HEK293 (cell line): ENCODE measurements around the gene LAMA4.
A peak's percentile ranks its signal among the peaks of the same experiment; 100 is the strongest.

Experiments used
- BCL11B ChIP-seq: fragments of 450-650 bp; formaldehyde crosslinking; IDR thresholded peaks from 2 replicates; pipeline ENCODE4 v1.5.1; 2016; ENCODE audit warnings: low read depth, missing biosample characterization, missing genetic modification characterization
- CTCF ChIP-seq: fragments of 450-650 bp; formaldehyde crosslinking; IDR thresholded peaks from 2 replicates; pipeline ENCODE4 v1.5.1; 2016; ENCODE audit warnings: missing biosample characterization, missing genetic modification characterization
- GFI1B ChIP-seq: fragments of 450-650 bp; formaldehyde crosslinking; IDR thresholded peaks from 2 replicates; pipeline ENCODE4 v1.5.1; 2016; ENCODE audit warnings: missing biosample characterization, missing genetic modification characterization
- KLF16 ChIP-seq: fragments of 450-650 bp; formaldehyde crosslinking; IDR thresholded peaks from 2 replicates; pipeline ENCODE4 v1.5.1; 2017; ENCODE audit warnings: missing biosample characterization, missing genetic modification characterization
- PATZ1 ChIP-seq: fragments of 450-650 bp; formaldehyde crosslinking; IDR thresholded peaks from 2 replicates; pipeline ENCODE4 v1.5.1; 2016; ENCODE audit warnings: missing biosample characterization, missing genetic modification characterization
- REPIN1 ChIP-seq: fragments of 450-650 bp; formaldehyde crosslinking; IDR thresholded peaks from 2 replicates; pipeline ENCODE4 v1.5.1; 2017; ENCODE audit warnings: missing biosample characterization, missing genetic modification characterization, low read depth
- REST ChIP-seq: fragments of 450-650 bp; formaldehyde crosslinking; IDR thresholded peaks from 2 replicates; pipeline ENCODE4 v1.5.1; 2016; ENCODE audit warnings: missing biosample characterization, missing genetic modification characterization
- SP2 ChIP-seq: fragments of 450-650 bp; formaldehyde crosslinking; IDR thresholded peaks from 2 replicates; pipeline ENCODE4 v1.5.1; 2016; ENCODE audit warnings: missing biosample characterization, missing genetic modification characterization
- ZBTB10 ChIP-seq: fragments of 450-650 bp; formaldehyde crosslinking; IDR thresholded peaks from 2 replicates; pipeline ENCODE4 v1.5.1; 2016; ENCODE audit warnings: missing biosample characterization, missing genetic modification characterization
- ZBTB17 ChIP-seq: fragments of 450-650 bp; formaldehyde crosslinking; IDR thresholded peaks from 2 replicates; pipeline ENCODE4 v1.5.1; 2016; ENCODE audit warnings: missing biosample characterization, missing genetic modification characterization
- ZBTB21 ChIP-seq: fragments of 450-650 bp; formaldehyde crosslinking; IDR thresholded peaks from 2 replicates; pipeline ENCODE4 v1.5.1; 2017; ENCODE audit warnings: missing biosample characterization, missing genetic modification characterization
- ZEB2 ChIP-seq: fragments of 450-650 bp; formaldehyde crosslinking; IDR thresholded peaks from 2 replicates; pipeline ENCODE4 v1.5.1; 2016; ENCODE audit warnings: missing biosample characterization, missing genetic modification characterization
- ZFP3 ChIP-seq: fragments of 450-650 bp; formaldehyde crosslinking; IDR thresholded peaks from 2 replicates; pipeline ENCODE4 v1.5.1; 2016; ENCODE audit warnings: low read depth, missing biosample characterization, missing genetic modification characterization
- ZFP37 ChIP-seq: fragments of 450-650 bp; formaldehyde crosslinking; IDR thresholded peaks from 2 replicates; pipeline ENCODE4 v1.5.1; 2016; ENCODE audit warnings: missing biosample characterization, missing genetic modification characterization
- ZNF140 ChIP-seq: fragments of 450-650 bp; formaldehyde crosslinking; IDR thresholded peaks from 2 replicates; pipeline ENCODE4 v1.5.1; 2016; ENCODE audit warnings: missing biosample characterization, missing genetic modification characterization
- ZNF16 ChIP-seq: fragments of 450-650 bp; formaldehyde crosslinking; IDR thresholded peaks from 2 replicates; pipeline ENCODE4 v1.5.1; 2016; ENCODE audit warnings: low read depth, missing biosample characterization, missing genetic modification characterization
- ZNF211 ChIP-seq: fragments of 450-650 bp; formaldehyde crosslinking; IDR thresholded peaks from 2 replicates; pipeline ENCODE4 v1.5.1; 2016; ENCODE audit warnings: low read depth, missing biosample characterization, missing genetic modification characterization
- ZNF214 ChIP-seq: fragments of 450-650 bp; formaldehyde crosslinking; IDR thresholded peaks from 2 replicates; pipeline ENCODE4 v1.5.1; 2017; ENCODE audit warnings: missing biosample characterization, mild to moderate bottlenecking, missing genetic modification characterization, borderline replicate concordance
- ZNF223 ChIP-seq: fragments of 450-650 bp; formaldehyde crosslinking; IDR thresholded peaks from 2 replicates; pipeline ENCODE4 v1.5.1; 2016; ENCODE audit warnings: missing biosample characterization, missing genetic modification characterization
- ZNF24 ChIP-seq: fragments of 450-650 bp; formaldehyde crosslinking; IDR thresholded peaks from 2 replicates; pipeline ENCODE4 v1.5.1; 2016; ENCODE audit warnings: missing biosample characterization, missing genetic modification characterization
- ZNF26 ChIP-seq: fragments of 450-650 bp; formaldehyde crosslinking; IDR thresholded peaks from 2 replicates; pipeline ENCODE4 v1.5.1; 2016; ENCODE audit warnings: missing biosample characterization, missing genetic modification characterization
- ZNF391 ChIP-seq: fragments of 450-650 bp; formaldehyde crosslinking; IDR thresholded peaks from 2 replicates; pipeline ENCODE4 v1.5.1; 2016; ENCODE audit warnings: low read depth, missing biosample characterization, missing genetic modification characterization, borderline replicate concordance
- ZNF416 ChIP-seq: fragments of 450-650 bp; formaldehyde crosslinking; IDR thresholded peaks from 2 replicates; pipeline ENCODE4 v1.5.1; 2016; ENCODE audit warnings: missing biosample characterization, missing genetic modification characterization
- ZNF548 ChIP-seq: fragments of 450-650 bp; formaldehyde crosslinking; IDR thresholded peaks from 2 replicates; pipeline ENCODE4 v1.5.1; 2016; ENCODE audit warnings: missing biosample characterization, missing genetic modification characterization
- ZNF600 ChIP-seq: fragments of 450-650 bp; formaldehyde crosslinking; IDR thresholded peaks from 2 replicates; pipeline ENCODE4 v1.5.1; 2016; ENCODE audit warnings: missing biosample characterization, missing genetic modification characterization
- ZNF692 ChIP-seq: fragments of 450-650 bp; formaldehyde crosslinking; IDR thresholded peaks from 2 replicates; pipeline ENCODE4 v1.5.1; 2016; ENCODE audit warnings: missing biosample characterization, missing genetic modification characterization

The LAMA4 gene

GRCh38 chr6:112087136-112087911 lies 167.0 kb downstream of the LAMA4 start, which contains the start of the genes FAM229B and TUBE1 (continued):
- TF ChIP-seq ZBTB10 (tag by site-specific recombination) (no peak), REST (tag by site-specific recombination) (peak; percentile 76; the same call in 1 of the 2 replicates), ZNF26 (tag by site-specific recombination) (no peak), ZNF16 (tag by site-specific recombination) (no peak), ZNF214 (tag by site-specific recombination) (no peak), KLF16 (peak; percentile 23; the same call in 1 of the 2 replicates), ZFP3 (tag by site-specific recombination) (no peak), ZNF548 (tag by site-specific recombination) (no peak), REPIN1 (tag by site-specific recombination) (no peak), ZNF24 (tag by site-specific recombination) (no peak), ZBTB21 (tag by site-specific recombination) (0 out of 2 replicates have a peak, but pooled peaks have one; percentile 17), SP2 (no peak), ZNF140 (tag by site-specific recombination) (no peak), ZNF211 (no peak), ZBTB17 (tag by site-specific recombination) (peak; percentile 82), ZNF692 (tag by site-specific recombination) (peak; percentile 62; the same call in 1 of the 2 replicates), ZNF391 (no peak; the same call in 1 of the 2 replicates), ZNF223 (tag by site-specific recombination) (no peak), PATZ1 (tag by site-specific recombination) (peak; percentile 55; the same call in 1 of the 2 replicates), GFI1B (no peak), ZNF416 (tag by site-specific recombination) (no peak), ZFP37 (tag by site-specific recombination) (no peak), BCL11B (no peak), ZEB2 (tag by site-specific recombination) (peak; percentile 64; the same call in 1 of the 2 replicates), ZNF600 (tag by site-specific recombination) (peak; percentile 63), CTCF (tag by site-specific recombination) (peak; percentile 50; the same call in 1 of the 2 replicates)
